GM06990 (cell line): Measurements from ENCODE around the gene TTLL13.
A peak's percentile ranks its signal among the peaks of the same experiment; 100 is the strongest.

Experiments
- DNase-seq: peaks from one replicate; pipeline ENCODE4 v3.0.0-alpha.2; 2011; ENCODE audit not compliant: insufficient read length; ENCODE audit errors: extremely low read depth
- H3K27me3 ChIP-seq: replicated peaks from 2 replicates; pipeline ENCODE4 v1.6.0; 2011; ENCODE audit warnings: low read length; ENCODE audit not compliant: control insufficient read depth, insufficient read depth
- H3K36me3 ChIP-seq: 2 replicates; pipeline ENCODE4 v1.5.1; 2011; ENCODE audit warnings: low read length; ENCODE audit not compliant: control insufficient read depth, insufficient read depth
- H3K4me3 ChIP-seq: replicated peaks from 2 replicates; pipeline ENCODE4 v1.5.1; 2011; ENCODE audit warnings: low read depth, mild to moderate bottlenecking, control low read depth, low read length
- TF ChIP-seq, protein P1 (sequence below): IDR thresholded peaks from 2 replicates; pipeline ENCODE4 v1.5.1; 2011; ENCODE audit warnings: low read length, control low read depth, mild to moderate bottlenecking, inconsistent platforms; ENCODE audit not compliant: insufficient read depth, poor library complexity, severe bottlenecking

The TTLL13 gene

DNA sequence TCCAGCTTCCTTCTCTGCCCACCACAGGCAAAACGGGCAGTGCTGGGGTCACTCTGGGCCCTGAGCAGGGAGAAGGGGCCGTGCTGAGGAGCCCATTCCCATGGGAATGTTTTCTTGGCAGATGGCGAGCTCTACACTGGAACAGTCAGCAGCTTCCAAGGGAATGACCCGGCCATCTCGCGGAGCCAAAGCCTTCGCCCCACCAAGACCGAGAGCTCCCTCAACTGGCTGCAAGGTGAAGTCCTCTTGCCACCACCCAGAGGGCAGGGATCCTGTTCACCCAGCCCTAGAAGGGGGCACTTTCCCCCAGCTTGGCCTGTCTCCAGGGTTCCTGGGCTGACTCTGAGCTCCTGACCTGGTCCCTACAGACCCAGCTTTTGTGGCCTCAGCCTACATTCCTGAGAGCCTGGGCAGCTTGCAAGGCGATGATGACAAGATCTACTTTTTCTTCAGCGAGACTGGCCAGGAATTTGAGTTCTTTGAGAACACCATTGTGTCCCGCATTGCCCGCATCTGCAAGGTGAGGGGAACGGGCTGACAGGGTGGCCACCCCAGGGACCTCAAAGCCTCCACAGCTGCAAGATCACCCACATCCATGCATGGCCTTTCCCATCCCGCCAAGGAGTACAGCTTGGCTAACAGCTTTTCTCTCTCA lies 28.0 kb upstream of the TTLL13 start:
- Histone ChIP-seq H3K4me3 (no peak overlapping the region), H3K27me3 (no peaks in the 10 kb centered on the region), H3K36me3 (peaks cover 20% of the 10 kb centered on the region)
- TF ChIP-seq, protein P1, sequence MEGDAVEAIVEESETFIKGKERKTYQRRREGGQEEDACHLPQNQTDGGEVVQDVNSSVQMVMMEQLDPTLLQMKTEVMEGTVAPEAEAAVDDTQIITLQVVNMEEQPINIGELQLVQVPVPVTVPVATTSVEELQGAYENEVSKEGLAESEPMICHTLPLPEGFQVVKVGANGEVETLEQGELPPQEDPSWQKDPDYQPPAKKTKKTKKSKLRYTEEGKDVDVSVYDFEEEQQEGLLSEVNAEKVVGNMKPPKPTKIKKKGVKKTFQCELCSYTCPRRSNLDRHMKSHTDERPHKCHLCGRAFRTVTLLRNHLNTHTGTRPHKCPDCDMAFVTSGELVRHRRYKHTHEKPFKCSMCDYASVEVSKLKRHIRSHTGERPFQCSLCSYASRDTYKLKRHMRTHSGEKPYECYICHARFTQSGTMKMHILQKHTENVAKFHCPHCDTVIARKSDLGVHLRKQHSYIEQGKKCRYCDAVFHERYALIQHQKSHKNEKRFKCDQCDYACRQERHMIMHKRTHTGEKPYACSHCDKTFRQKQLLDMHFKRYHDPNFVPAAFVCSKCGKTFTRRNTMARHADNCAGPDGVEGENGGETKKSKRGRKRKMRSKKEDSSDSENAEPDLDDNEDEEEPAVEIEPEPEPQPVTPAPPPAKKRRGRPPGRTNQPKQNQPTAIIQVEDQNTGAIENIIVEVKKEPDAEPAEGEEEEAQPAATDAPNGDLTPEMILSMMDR, result peak; percentile 81
- DNase-seq, result no peak

DNA sequence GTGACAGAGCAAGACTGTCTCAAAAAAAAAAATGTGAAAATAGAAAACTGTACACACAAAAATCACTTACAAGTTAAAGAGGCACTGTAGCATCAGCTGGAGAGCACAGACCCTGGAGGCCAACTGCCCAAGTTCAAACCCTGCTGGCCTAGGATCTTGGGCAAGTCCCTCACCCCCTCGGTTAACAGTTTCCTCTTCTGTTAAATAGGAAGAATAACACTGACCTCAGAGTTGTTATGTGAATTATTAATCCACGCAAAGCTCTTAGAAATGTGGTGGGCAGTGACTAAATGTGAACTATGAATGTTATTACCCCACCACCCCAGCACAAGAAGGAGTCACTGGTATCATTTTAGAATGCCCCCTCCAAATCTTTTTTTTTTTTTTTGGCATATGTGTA lies 26.8 kb upstream of the TTLL13 start:
- H3K36me3 ChIP-seq, result peaks cover 22% of the 10 kb centered on the region
- no peak for DNase-seq
- H3K4me3 ChIP-seq, result no peak overlapping the region
- TF ChIP-seq, protein P1, result no peak
- H3K27me3 ChIP-seq, result no peaks in the 10 kb centered on the region

DNA sequence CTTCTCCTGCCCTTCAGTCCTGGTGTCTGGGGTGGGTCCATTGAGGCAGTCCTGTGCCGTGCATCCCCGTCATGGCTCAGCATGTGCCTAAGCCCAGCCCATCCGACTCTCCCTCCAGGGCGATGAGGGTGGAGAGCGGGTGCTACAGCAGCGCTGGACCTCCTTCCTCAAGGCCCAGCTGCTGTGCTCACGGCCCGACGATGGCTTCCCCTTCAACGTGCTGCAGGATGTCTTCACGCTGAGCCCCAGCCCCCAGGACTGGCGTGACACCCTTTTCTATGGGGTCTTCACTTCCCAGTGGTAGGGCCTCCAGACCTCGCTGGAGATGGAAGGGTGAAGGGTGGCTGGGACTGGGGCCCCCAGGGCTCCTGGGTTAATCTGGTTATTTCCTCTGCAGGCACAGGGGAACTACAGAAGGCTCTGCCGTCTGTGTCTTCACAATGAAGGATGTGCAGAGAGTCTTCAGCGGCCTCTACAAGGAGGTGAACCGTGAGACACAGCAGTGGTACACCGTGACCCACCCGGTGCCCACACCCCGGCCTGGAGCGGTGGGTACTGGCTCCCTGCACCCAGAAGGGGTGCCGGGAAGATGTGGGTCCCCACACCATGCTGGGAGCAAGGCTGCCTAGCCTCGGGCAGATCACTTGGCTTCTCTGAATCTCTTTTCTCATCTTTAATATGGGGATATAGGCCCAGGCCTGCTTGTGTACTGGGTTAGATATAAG lies 25.8 kb upstream of the TTLL13 start:
- DNase-seq, result no peak
- no peaks in the 10 kb centered on the region for H3K27me3 ChIP-seq

DNA sequence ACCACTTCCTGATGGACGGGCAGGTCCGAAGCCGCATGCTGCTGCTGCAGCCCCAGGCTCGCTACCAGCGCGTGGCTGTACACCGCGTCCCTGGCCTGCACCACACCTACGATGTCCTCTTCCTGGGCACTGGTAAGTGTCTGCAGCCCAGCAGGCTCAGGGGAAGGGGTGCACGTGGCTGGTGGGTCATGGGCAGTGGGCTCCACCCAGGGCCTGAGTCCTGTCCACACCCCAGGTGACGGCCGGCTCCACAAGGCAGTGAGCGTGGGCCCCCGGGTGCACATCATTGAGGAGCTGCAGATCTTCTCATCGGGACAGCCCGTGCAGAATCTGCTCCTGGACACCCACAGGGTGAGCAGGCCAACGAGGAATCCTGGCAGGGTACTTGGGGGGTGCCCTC lies 24.3 kb upstream of the TTLL13 start:
- no peak for DNase-seq
- H3K4me3 ChIP-seq, result no peak overlapping the region
- no peaks in the 10 kb centered on the region for H3K27me3 ChIP-seq
- TF ChIP-seq, protein P1, result no peak
- H3K36me3 ChIP-seq, result peaks cover 39% of the 10 kb centered on the region

More for the DNA sequence above, 25.8 kb upstream of the TTLL13 start:
- Histone ChIP-seq H3K4me3 (no peak overlapping the region), H3K36me3 (peaks cover 32% of the 10 kb centered on the region)
- TF ChIP-seq, protein P1, result no peak

DNA sequence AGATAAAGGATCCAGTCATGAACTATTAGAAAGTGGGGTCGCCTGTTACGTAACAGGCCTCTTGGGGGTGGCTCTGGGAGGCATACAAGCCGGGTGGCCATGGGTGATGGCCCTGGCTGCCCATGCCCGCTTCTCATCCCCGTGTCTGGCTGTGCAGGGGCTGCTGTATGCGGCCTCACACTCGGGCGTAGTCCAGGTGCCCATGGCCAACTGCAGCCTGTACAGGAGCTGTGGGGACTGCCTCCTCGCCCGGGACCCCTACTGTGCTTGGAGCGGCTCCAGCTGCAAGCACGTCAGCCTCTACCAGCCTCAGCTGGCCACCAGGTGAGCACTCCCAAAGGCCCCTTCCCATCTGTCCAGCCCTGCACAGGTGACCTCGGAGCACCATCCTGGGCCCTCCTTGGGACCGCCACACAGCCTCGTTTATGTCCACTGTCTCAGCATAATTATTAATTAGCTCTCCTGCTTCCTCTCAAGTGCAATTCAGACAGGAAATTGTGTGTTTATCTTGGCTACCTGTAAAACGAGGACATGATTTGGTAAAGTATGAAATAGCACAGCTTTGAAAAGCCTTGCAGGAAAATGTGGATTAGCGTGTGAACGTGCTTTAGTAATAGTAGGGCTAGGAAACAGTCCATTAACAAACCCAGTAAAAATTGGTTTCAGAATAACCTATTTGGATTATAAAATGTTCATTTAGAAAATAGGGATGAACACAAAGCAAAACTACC lies 23.7 kb upstream of the TTLL13 start:
- H3K27me3 ChIP-seq, result no peaks in the 10 kb centered on the region
- H3K4me3 ChIP-seq, result no peak overlapping the region
- H3K36me3 ChIP-seq, result peaks cover 42% of the 10 kb centered on the region
- TF ChIP-seq, protein P1, result no peak
- no peak for DNase-seq
